Sciatic nerve (tissue), 2 donors: ENCODE results near the gene ALK. TPM values are rescaled to one million over a fixed set of nuclear protein-coding genes. Genes with fewer than 3 reads are reported as not detected.

Source experiments
- ATAC-seq: fragments of 200-7000 bp; cut with Tn5 transposase; one replicate; pipeline ENCODE4 v1.9.1; 2020; ENCODE audit warnings: mild to moderate bottlenecking, moderate library complexity
- DNase-seq: peaks from one replicate; pipeline ENCODE4 v3.0.0-alpha.2; 2020; ENCODE audit warnings: low spot score
- intact Hi-C: fragments of 100-400 bp; cut with DNase I; formaldehyde crosslinking; loops from one replicate; pipeline ENCODE4 v1.14.2; 2022
- total RNA-seq: library from RNA; stranded (reverse); fragmentation: NEBNext Ultra II Directional; extraction: Animal tissue kit (Norgen Biotek cat#: 25700); gene quantifications from one replicate; pipeline ENCODE4 v1.2.1, GENCODE V29; 2021
- donor health status: DM: no; HTN: no; CAD: no.
- donor health status: DM: no; HTN: no; CAD: no.

The ALK gene
- total RNA-seq, 1 donor from 2014 or later = 0.18 TPM

DNA sequence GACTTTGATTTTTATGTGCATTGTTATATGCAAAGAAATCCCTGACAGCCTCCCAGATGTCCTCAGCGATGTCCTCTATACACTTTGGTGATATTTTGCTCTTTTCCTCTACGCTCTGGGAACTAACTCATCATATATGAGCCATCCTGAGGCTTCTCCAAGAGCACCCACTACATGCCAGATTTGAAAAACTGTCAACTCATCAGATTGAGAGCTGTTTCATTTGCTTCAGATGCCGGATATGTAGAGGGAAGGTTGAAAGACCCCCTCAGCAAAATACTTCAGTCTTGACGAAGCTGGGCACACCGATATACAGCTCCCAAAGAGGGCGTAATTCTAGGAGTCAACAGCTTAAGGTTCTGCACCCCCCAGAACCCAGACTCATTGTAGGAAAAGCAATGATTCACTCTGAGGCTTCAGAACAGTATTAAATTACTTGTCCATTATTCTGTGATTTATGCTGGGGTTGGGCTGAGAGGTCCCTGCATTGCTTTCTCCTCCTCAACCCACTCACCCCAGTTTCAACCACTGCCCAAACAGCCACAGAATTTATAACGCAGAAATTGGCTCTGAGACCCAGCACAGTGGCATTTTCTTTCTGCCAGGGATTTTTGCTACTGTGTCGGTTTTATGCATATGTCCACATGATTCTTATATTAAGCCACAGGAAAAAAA lies 341.8 kb downstream of the ALK start:
- intact Hi-C loops = no loop called here
- ATAC-seq = no peak
- no peak for DNase-seq

DNA sequence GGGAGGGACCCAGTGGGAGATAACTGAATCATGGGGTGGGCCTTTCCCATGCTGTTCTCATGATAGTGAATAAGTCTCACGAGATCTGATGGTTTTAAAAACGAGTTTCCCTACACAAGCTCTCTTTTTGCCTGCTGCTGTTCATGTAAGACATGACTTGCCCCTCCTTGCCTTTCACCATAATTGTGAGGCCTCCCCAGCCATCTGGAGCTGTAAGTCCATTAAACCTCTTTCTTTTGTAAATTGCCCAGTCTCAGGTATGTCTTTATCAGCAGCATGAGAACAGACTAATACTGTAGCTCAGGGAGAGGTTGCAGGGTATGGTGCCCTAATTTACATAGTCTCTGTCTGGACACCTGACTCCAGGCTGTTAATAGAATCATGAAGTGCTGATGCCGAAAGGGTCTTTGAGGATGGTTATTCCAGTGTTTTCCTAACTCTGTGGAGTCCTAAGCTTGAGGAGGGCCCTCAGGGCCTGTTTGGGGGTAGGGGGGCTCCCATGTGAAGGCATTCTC lies 343.2 kb downstream of the ALK start:
- no peak for DNase-seq
- intact Hi-C loops = no loop called here
- ATAC-seq = no peak

DNA sequence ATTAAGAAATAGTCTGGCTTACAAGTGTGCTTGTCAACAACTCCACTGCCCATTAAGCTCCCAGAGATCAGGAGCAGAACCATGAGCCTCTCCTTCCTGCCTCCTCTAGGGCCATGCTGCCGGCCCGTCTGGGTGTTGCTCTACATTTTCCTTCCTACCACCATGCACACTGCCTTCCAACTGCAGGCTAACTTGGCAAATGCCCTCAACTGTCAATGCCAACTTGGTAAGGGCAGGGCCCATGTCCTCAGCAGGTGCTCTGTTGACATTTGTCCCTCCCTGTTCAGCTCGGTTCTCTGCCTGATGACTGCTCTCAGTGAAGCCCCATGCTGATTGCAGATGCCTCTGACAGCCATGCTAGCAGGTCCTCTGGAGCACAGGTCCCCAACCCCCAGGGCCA lies 345.2 kb downstream of the ALK start:
- intact Hi-C loops = no loop called here
- ATAC-seq = no peak
- DNase-seq = no peak

DNA sequence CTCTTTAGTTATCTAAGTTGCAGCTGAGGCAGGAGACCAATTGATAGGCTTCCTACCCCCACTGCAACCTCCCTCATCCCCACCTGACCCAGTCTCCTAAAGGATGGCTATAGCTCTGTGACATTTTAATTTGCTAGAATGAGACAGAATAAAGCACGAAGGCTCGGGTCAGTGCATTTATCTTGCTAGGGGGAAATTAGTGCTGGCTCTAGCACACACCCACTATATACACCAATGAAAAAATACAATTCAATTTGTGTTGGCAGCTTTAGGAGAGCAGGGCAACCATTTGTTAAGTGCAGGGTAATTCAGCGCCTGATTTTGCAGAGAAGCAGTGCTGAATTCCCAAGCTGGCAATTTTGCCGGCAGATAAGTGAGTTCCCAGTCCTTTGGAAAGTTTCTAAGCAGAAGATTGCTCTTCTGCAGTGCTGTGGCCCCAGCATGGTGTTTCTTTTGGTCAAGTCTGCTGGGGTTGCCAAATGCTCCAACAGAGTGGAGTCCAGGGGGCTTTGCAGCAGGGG lies 346.0 kb downstream of the ALK start:
- DNase-seq (no peak), ATAC-seq (no peak)
- intact Hi-C loops = no loop called here

DNA sequence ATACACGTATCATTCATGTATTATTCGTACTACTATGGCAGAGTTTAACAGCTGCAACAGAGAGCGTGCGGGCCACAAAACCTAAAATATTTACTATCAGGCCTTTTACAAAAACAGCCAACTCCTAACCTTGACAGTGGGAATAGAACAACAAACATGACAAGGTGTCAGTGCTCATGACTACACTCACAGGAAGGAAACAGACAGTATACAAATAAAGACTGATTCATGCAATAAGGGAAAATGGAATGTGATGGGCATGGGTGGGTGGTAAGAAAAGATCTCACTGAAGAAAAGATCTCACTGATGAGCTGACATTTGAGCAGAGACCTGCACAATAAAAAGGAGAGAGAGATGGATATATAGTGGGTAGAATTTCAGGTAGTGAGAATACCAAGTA lies 347.8 kb downstream of the ALK start:
- no peak for ATAC-seq
- intact Hi-C loops = no loop called here
- no peak for DNase-seq

DNA sequence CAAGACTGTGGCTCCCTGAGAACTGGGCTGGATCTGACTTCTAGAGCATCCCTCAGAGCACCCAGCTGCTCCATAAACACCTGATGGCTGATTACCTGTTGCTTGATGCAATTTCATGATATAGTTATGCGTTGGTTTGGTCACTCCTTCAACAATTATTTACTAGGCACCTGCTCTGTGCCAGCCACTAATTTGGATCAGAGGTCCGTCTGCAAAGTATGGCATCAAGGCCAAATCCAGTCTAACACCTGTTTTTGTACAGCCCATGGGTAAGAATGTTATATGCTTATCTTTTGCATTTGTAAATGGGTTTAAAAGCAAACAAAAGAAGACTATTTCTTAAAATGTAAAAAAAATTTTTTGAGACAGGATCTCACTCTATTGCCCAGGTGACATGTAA lies 348.2 kb downstream of the ALK start:
- DNase-seq = no peak
- ATAC-seq = no peak
- intact Hi-C loops = no loop called here

DNA sequence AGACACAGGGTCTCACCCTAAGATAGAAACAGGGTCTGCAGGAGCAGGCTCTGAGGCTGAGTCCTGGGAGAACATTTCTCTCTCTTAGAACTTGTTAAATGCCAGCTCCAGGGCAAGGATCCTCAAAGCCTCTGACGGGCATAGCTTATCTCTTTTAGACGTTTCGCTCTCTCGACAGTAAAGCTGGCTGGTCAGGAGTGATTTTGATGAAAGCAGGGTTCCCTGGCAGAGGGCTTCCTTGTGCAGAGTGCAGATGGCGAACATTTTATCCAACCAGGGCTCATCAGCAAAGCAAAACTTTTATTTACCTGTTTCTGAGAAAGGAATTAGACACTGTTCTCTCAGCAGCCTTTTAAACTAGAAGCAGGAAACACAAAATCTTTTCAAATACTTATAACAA lies 350.8 kb downstream of the ALK start:
- no peak for ATAC-seq
- intact Hi-C loops = no loop called here
- no peak for DNase-seq

DNA sequence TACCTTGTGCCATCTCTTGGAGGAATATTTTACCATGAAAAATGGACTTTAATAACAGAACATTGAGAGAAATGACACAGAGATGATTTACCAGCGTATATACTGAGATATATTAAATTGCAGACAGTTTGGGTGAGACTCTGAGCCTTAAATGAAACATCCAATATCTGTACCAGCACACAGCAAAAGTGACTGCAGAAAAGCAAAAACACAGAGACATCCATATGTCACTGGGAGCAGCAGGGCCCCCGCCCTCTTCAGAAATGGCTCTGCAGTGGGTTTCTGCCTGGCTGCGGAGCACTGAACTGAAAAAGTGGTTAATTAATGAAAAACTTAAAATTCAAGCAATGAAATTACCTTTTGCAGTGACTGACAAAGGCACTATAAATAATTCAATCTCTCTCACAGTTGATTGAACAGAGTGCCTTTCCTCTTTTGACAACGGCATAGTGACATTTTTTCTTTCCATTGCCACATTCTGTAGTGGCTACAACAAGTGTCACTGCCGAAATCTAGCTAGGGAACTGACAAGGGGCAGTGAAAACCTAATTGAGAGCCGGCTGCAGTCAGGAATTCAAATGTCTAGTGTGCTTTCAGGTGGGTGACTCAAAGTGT lies 353.4 kb downstream of the ALK start:
- ATAC-seq (no peak), DNase-seq (no peak)
- intact Hi-C loops = no loop called here

DNA sequence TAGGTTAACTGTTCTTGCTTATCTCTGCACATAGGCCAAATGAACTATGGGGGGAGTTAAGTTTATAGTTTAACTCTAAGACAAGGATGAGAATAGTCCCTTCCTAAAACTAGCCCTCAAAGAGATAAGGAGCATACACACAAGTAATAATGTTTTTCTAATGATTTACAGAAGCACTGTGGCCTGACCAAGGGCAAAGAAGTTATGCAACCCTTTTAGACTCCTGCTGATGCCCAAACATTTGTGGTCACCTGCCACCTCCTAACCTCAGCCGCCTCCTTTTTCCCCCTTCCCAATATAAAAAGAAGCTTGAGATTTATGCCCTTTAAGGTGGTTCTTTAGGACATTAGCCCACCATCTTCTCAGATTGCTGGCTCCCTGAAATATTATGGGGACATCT lies 357.7 kb downstream of the ALK start:
- intact Hi-C loops = no loop called here
- ATAC-seq (no peak), DNase-seq (no peak)

DNA sequence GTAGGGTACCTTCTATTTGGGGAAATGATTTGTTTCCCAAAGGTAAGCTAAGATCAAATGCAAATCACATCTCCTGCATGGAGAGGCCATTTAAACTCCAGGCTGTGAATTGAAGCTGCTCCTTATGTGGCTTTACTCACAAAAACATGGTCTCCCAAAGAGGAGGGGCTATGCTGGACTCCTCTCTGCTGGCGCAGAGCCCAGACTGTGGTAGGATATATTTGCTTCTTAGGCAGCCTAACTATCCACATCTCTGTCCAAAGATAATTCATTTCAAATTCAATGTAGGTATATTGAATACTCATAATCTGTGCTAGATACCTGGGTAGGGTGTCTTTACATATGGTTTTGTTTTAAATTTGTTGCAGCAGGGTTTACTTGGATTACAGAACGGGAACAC lies 358.5 kb downstream of the ALK start:
- intact Hi-C loops = no loop called here
- ATAC-seq (no peak), DNase-seq (no peak)

DNA sequence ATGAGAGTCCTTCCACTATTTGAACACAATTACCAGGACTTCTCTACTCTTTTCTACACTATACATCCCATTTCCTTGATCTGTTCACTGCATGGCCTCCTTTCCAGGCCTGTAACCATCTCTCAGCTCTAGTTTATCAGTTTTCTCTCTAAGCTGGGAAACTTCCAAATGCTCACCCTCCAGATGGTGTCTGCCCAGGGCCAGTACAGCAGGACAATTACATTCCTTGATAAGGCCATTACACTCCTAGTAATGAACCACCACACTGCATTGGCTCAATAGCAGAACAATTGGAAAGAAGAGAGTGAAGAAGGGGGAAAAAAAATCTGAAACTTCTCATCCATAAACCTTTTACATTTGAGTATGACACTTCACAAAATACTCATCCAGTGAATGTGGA lies 359.1 kb downstream of the ALK start:
- intact Hi-C loops = no loop called here
- ATAC-seq = no peak

DNA sequence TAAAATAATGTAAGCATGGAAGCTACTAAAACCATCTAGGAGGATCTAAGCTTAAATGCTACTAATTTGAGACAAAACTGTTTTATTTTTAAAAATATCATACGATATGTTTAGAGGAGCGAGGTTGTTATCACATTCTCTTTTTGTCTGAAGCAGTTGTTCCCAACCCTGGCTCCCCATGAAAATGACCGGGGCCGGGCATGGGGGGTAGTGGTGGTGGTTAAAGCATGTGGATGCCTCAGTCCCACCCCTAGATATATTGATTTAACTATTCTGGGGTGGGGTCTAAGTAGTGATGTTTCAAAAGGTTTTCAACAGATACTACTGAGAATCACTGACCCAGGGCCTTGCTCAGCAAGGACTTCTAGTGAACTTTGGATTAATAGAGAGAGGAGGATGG lies 359.8 kb downstream of the ALK start:
- intact Hi-C loops = no loop called here
- ATAC-seq = no peak
- no peak for DNase-seq

More for the DNA sequence above, 359.1 kb downstream of the ALK start:
- no peak for DNase-seq

DNA sequence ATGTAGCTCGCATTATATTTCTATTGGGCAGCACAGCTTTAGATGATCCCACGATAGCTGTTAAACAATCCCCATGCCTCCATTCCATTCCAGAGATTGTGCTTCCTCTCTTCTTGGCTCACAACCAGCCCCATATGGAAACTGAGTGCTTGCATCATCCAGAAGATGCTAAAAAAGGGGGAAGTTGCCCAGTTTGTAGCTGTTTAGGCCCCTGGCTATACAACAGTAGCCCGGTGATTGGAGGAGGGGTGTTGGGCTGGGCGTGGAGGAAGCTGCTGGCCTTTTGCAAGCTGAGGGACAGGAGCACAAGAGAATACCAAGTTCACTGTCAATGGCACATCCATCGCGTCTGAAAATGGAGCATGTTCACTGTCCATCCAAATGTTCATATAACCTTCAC lies 360.2 kb downstream of the ALK start:
- intact Hi-C loops = no loop called here
- DNase-seq = no peak
- no peak for ATAC-seq

DNA sequence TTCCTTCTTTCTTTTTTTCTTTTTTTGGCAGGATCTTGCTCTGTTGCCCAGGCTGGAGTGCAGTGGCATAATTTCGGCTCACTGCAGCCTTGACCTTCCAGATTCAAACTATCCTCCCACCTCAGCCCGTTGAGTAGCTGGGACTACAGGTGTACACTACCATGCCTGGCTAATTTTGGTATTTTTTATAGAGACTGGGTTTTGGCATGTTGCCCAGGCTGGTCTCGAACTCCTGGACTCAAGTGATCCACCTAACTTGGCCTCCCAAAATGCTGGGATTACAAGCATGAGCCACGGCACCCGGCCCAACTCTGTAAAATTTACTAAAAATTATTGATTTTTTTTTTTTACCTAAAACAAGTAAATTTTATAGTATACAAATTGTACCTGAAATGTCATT lies 360.8 kb downstream of the ALK start:
- DNase-seq = no peak
- intact Hi-C loops = no loop called here
- ATAC-seq = no peak

DNA sequence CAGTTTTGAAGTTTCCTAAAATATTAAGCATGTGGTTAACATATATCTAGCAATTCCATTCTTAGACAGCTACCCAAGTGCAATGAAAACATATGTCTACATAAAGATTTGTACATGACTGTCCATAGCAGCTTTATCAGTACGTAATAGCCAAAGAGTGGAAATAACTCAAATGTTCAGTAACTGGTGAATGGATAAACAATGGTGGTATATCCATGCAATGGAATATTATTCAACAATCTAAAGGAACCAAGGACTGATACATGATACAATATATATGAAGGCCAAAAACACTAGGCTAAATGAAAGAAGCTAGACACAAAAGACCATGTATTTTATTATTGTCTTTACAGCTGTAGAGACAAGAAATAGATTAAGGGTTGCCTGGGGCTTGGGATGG lies 361.4 kb downstream of the ALK start:
- DNase-seq (no peak), ATAC-seq (no peak)
- intact Hi-C loops = no loop called here

DNA sequence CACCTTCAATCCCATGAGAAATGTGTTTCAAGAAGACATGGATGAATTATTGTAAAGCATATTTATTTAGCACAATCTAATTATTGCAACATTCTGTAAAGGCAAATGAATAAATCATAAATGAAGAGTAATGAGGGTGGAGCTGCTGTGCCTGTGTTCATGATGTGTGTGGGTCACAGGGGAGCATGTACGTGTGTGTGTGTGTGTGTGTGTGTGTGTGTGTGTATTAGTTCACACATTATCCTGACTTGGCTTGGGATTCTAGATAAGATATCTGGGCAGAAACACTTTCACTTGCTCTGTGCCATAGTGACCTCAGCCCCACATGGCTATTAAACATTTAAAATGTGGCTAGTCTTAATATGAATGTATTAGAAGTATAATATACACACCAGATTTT lies 361.8 kb downstream of the ALK start:
- DNase-seq (no peak), ATAC-seq (no peak)
- intact Hi-C loops = no loop called here

DNA sequence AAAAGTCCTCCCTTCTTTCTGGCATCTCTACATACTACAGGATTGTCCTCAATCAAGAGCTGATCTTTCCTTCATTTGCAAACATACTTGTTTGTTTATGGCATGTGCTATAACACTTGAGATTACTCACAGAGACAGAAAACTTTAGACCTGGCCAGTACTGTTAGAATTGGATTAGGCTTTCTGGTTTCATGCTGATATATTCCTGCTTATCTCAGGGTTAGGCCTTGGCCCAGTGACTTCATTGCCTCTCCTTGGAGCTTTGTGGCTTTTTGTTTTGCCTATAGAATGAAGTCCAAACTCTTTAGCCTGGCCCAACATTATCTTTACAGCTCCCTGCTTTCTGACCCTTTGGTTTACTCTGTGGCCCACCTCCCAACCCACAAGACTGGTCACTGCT lies 363.3 kb downstream of the ALK start:
- no peak for DNase-seq
- no peak for ATAC-seq
- intact Hi-C loops = no loop called here

DNA sequence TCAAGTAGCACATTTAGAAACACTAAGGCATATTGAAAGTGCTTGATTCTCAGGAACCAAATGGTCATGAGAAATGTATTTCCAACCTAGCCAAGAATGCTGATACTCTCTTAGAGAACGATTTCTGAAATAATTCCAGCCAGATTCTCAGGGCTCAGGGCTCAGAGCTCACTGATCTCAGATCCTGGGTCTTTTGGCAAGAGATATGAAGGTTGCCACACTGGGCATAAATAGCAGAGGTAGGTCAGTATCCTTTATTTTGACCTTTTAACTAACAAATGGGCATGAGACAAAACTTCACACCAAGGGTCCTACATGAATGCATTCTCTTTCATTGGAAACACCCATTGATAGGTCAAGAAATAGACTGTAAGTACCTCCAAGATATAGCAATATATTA lies 364.1 kb downstream of the ALK start:
- no peak for ATAC-seq
- DNase-seq = no peak
- intact Hi-C loops = no loop called here

DNA sequence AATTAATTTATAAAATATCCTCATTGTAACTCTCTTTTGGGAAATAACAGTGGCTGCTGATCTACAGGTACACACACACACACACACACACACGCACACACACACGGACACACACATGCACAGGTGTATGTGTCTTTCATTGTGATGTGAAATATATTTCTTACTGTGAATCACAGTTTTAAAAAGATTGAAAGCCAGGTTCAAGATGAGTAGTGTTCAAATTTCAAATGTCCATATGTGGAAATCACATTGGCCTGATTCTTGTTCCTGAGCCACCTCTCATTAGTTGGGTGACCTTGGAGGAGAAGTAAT lies 372.4 kb downstream of the ALK start:
- intact Hi-C loops = no loop called here
- DNase-seq = no peak
- ATAC-seq = no peak

DNA sequence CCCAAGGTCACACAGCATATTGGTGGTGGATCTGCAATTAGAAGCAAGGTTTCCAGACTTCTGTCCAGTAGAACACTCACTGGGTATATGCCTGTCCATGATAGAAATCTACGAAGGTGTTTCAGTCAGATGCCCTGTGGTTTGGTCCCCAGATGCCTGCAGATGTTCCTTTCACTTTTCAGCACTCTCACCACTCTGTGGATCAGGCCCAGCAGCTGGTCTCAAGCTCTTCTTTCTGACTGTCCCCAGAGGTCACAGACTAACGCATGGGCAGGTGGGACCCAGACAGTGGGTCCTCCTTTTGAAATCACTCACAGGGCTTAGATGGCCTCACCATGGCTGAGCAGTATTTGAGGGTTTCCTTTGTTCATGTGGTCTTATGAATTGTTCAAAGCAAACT lies 376.5 kb downstream of the ALK start:
- intact Hi-C loops = no loop called here
- no peak for ATAC-seq
- no peak for DNase-seq

DNA sequence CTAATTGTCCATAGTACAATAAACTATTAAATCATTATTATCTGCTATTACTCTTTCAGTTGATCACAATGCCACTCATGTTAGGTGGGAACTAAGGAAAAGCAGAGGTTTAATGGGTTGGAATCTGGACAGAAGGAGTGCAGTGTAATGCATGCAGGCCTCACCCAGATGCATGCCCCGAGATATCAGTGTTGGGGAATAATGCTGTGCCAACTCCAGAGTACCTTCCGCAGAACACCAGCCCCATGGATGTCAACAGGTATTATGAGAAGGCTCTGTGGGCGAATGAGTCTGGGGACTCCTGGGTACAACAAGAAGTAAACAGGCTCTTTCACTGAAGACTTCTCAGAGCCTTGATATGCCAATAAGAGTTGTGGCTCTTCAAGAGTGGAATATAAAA lies 377.4 kb downstream of the ALK start:
- DNase-seq = no peak
- intact Hi-C loops = no loop called here

More for the DNA sequence above, 377.4 kb downstream of the ALK start:
- ATAC-seq = no peak
